ENCODE measurements around the gene CZIB.

DNA sequence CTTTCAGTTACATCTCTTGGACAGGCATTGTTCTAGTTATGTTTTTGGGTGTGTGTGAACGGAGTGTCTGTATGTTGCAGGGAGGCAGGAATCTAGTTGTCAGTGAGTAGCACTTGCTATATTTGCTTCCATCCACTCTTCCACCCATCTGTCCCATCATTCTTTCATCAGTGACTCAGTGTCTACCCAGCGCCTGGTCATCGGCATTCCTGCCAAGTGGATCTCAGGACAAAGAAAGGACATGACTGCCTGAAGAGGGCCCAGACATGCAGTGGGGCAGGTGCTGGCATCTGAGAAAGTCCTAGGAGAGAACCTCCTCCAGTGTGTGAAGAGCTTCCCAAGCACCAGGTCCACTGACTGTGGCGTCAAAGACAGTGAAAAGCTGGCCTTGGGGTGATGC is 45.1 kb upstream of the CZIB start:
- no peak for TF ChIP-seq RAD21 (conservative IDR thresholded peaks at IDR 0.05 in 1 of 2, IDR thresholded peaks at IDR 0.05 in 1 of 2)
- TF ChIP-seq POLR2A (IDR thresholded peaks at IDR 0.05; ENCODE audit: low read length) = no peak
- TF ChIP-seq, protein P1, sequence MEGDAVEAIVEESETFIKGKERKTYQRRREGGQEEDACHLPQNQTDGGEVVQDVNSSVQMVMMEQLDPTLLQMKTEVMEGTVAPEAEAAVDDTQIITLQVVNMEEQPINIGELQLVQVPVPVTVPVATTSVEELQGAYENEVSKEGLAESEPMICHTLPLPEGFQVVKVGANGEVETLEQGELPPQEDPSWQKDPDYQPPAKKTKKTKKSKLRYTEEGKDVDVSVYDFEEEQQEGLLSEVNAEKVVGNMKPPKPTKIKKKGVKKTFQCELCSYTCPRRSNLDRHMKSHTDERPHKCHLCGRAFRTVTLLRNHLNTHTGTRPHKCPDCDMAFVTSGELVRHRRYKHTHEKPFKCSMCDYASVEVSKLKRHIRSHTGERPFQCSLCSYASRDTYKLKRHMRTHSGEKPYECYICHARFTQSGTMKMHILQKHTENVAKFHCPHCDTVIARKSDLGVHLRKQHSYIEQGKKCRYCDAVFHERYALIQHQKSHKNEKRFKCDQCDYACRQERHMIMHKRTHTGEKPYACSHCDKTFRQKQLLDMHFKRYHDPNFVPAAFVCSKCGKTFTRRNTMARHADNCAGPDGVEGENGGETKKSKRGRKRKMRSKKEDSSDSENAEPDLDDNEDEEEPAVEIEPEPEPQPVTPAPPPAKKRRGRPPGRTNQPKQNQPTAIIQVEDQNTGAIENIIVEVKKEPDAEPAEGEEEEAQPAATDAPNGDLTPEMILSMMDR (IDR thresholded peaks at IDR 0.05) = no peak
- no peak for TF ChIP-seq ZFP36 (IDR thresholded peaks at IDR 0.05; ENCODE audit: borderline replicate concordance, partially characterized antibody)
- TF ChIP-seq, protein P2, sequence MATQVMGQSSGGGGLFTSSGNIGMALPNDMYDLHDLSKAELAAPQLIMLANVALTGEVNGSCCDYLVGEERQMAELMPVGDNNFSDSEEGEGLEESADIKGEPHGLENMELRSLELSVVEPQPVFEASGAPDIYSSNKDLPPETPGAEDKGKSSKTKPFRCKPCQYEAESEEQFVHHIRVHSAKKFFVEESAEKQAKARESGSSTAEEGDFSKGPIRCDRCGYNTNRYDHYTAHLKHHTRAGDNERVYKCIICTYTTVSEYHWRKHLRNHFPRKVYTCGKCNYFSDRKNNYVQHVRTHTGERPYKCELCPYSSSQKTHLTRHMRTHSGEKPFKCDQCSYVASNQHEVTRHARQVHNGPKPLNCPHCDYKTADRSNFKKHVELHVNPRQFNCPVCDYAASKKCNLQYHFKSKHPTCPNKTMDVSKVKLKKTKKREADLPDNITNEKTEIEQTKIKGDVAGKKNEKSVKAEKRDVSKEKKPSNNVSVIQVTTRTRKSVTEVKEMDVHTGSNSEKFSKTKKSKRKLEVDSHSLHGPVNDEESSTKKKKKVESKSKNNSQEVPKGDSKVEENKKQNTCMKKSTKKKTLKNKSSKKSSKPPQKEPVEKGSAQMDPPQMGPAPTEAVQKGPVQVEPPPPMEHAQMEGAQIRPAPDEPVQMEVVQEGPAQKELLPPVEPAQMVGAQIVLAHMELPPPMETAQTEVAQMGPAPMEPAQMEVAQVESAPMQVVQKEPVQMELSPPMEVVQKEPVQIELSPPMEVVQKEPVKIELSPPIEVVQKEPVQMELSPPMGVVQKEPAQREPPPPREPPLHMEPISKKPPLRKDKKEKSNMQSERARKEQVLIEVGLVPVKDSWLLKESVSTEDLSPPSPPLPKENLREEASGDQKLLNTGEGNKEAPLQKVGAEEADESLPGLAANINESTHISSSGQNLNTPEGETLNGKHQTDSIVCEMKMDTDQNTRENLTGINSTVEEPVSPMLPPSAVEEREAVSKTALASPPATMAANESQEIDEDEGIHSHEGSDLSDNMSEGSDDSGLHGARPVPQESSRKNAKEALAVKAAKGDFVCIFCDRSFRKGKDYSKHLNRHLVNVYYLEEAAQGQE (IDR thresholded peaks at IDR 0.05) = no peak
- no peak for TF ChIP-seq RFX5 (IDR thresholded peaks at IDR 0.05)
- no peak for TF ChIP-seq POLR2AphosphoS2 (conservative IDR thresholded peaks at IDR 0.05; ENCODE audit: low read length)
- TF ChIP-seq, protein P3, sequence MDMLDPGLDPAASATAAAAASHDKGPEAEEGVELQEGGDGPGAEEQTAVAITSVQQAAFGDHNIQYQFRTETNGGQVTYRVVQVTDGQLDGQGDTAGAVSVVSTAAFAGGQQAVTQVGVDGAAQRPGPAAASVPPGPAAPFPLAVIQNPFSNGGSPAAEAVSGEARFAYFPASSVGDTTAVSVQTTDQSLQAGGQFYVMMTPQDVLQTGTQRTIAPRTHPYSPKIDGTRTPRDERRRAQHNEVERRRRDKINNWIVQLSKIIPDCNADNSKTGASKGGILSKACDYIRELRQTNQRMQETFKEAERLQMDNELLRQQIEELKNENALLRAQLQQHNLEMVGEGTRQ (IDR thresholded peaks at IDR 0.05) = no peak
- TF ChIP-seq FOSL2 (IDR thresholded peaks at IDR 0.05) = no peak
- no peak for TF ChIP-seq FOSL2 (CRISPR knock-in tag; IDR thresholded peaks at IDR 0.05)
- no peak for TF ChIP-seq EP300 (IDR thresholded peaks at IDR 0.05)
- no peak for TF ChIP-seq FOXS1 (CRISPR knock-in tag; IDR thresholded peaks at IDR 0.05)
- TF ChIP-seq HOXA7 (CRISPR knock-in tag; IDR thresholded peaks at IDR 0.05) = no peak
- no peak for TF ChIP-seq NR3C1 (IDR thresholded peaks at IDR 0.05)

Data from A549 (cell line).